Colonic mucosa (tissue), 4 donors: ENCODE measurements around the gene ZNF503. TPM values are rescaled to one million over a fixed set of nuclear protein-coding genes. Genes with fewer than 3 reads are reported as not detected.

Source experiments
- DNase-seq: peaks from one replicate; pipeline ENCODE4 v3.0.0-alpha.2; 2020
- H3K27ac ChIP-seq: fragments of 200-600 bp; one replicate; pipeline ENCODE4 v1.8.0; 2021
- H3K27me3 ChIP-seq: fragments of 200-600 bp; one replicate; pipeline ENCODE4 v1.8.0; 2021
- H3K36me3 ChIP-seq: fragments of 200-600 bp; one replicate; pipeline ENCODE4 v1.8.0; 2021
- H3K4me1 ChIP-seq: fragments of 200-600 bp; one replicate; pipeline ENCODE4 v1.8.0; 2021; ENCODE audit warnings: mild to moderate bottlenecking
- H3K4me3 ChIP-seq: fragments of 200-600 bp; one replicate; pipeline ENCODE4 v1.8.0; 2021
- H3K9ac ChIP-seq, 2 donors: one replicate each; pipeline ENCODE4 v1.7.0; 2013; ENCODE audit warnings: control low read depth in 2 of 2, low read depth in 2 of 2, low read length in 2 of 2
- H3K9me3 ChIP-seq: fragments of 200-600 bp; one replicate; pipeline ENCODE4 v1.8.0; 2021
- CTCF ChIP-seq: fragments of 200-600 bp; IDR thresholded peaks from one replicate; pipeline ENCODE4 v1.8.0; 2022; ENCODE audit warnings: antibody characterized with exemption, mild to moderate bottlenecking
- intact Hi-C: fragments of 100-400 bp; cut with DNase I; formaldehyde crosslinking; loops from one replicate; pipeline ENCODE4 v1.14.1; 2022
- total RNA-seq, 2 donors: library from RNA; stranded (reverse); fragmentation: NEBNext Ultra II Directional in 1 of 2; extraction: Animal tissue kit (Norgen Biotek cat#: 25700) in 1 of 2; gene quantifications; one replicate each; pipeline ENCODE4 v1.2.1, GENCODE V29; 2021
- donor health status: healthy.
- donor health status: DM: no; HTN: no; CAD: no.
- donor health status: DM: no; HTN: no; CAD: no.

Gene ZNF503
- total RNA-seq, 2 donors from 2014 or later: 3.6 to 8.0 TPM

GRCh38 chr10:75404815-75405597, 3.4 kb upstream of the ZNF503 start:
- Histone ChIP-seq H3K9me3 (no peaks in the 10 kb centered on the region), H3K9ac (peak overlapping the region; percentile 26 to 86), H3K4me1 (peaks cover 5% of the 10 kb centered on the region), H3K27ac (no peak overlapping the region), H3K27me3 (peaks cover 15% of the 10 kb centered on the region), H3K4me3 (peak overlapping the region; percentile 60), H3K36me3 (no peaks in the 10 kb centered on the region)
- intact Hi-C loops: loop anchor here (5.0 to 10.0 kb wide), 4 partner anchors 242 to 682 kb away; no protein-coding TSS in a partner anchor
- DNase-seq: peak; percentile 40
- TF ChIP-seq CTCF: no peak

- H3K4me3 ChIP-seq: peak overlapping the region; percentile 60
- H3K36me3 ChIP-seq: no peaks in the 10 kb centered on the region
- H3K4me1 ChIP-seq: peaks cover 5% of the 10 kb centered on the region
- H3K27me3 ChIP-seq: peaks cover 15% of the 10 kb centered on the region
- peak overlapping the region; percentile 26 to 86 for H3K9ac ChIP-seq
- TF ChIP-seq CTCF: no peak
- DNase-seq: peak; percentile 57
- no peak overlapping the region for H3K27ac ChIP-seq
- H3K9me3 ChIP-seq: no peaks in the 10 kb centered on the region
- intact Hi-C loops: loop anchor here (5.0 to 10.0 kb wide), 4 partner anchors 243 to 683 kb away; no protein-coding TSS in a partner anchor
These were observed 2.6 kb upstream of the ZNF503 start for GRCh38 chr10:75403939-75404814.

- Histone ChIP-seq H3K4me1 (peaks cover 5% of the 10 kb centered on the region), H3K36me3 (no peaks in the 10 kb centered on the region), H3K9ac (peak overlapping the region; percentile 76 to 86), H3K27ac (peak overlapping the region; percentile 90), H3K9me3 (no peaks in the 10 kb centered on the region), H3K27me3 (peaks cover 15% of the 10 kb centered on the region), H3K4me3 (peak overlapping the region; percentile 60)
- DNase-seq: peak; percentile 55
- no peak for TF ChIP-seq CTCF
- intact Hi-C loops: loop anchor here (5.0 to 10.0 kb wide), 4 partner anchors 244 to 684 kb away; no protein-coding TSS in a partner anchor
These were observed 1.8 kb upstream of the ZNF503 start for GRCh38 chr10:75403144-75403938.

- TF ChIP-seq CTCF: no peak
- Histone ChIP-seq H3K9ac (peak overlapping the region; percentile 76 to 86), H3K9me3 (no peaks in the 10 kb centered on the region), H3K4me1 (peaks cover 5% of the 10 kb centered on the region), H3K4me3 (peak overlapping the region; percentile 60), H3K27me3 (peaks cover 15% of the 10 kb centered on the region), H3K27ac (peak overlapping the region; percentile 90), H3K36me3 (no peaks in the 10 kb centered on the region)
- DNase-seq: peak; percentile 45
- intact Hi-C loops: loop anchor here (5.0 to 10.0 kb wide), 4 partner anchors 245 to 685 kb away; no protein-coding TSS in a partner anchor
These were observed 1.1 kb upstream of the ZNF503 start for GRCh38 chr10:75402486-75403143.
